MCF 10A (cell line): Measurements from ENCODE around the gene ATAD1. TPM values are rescaled to one million over a fixed set of nuclear protein-coding genes. Genes with fewer than 3 reads are reported as not detected.
A peak's percentile ranks its signal among the peaks of the same experiment; 100 is the strongest.

ENCODE experiments used
- BruUV-seq: library from RNA; stranded (reverse); fragments of 400-500 nt; replicated peaks from 2 replicates; lab custom pipeline; 2021; lab: Mats Ljungman, UMichigan
- CTCF ChIA-PET: fragments of 300-600 bp; sonication (Branson Sonifier 250); formaldehyde crosslinking; extraction: SDS; loops from one replicate; lab custom pipeline; 2021; ENCODE audit warnings: antibody characterized with exemption, inconsistent platforms; lab: Yijun Ruan, JAX
- POLR2A ChIA-PET: fragments of 300-600, 350-650 bp; sonication (Branson Sonifier 250); formaldehyde crosslinking; extraction: SDS; loops from one replicate; lab custom pipeline; 2020; ENCODE audit warnings: antibody characterized with exemption, inconsistent platforms; lab: Yijun Ruan, JAX
- DNase-seq: peaks from one replicate; pipeline ENCODE4 v3.0.0-alpha.2; 2018; ENCODE audit not compliant: unreplicated experiment
- H3K27ac Mint-ChIP-seq: one replicate; pipeline ENCODE4 v1.8.0; 2022; ENCODE audit warnings: mild to moderate bottlenecking, low read depth, mixed read lengths; ENCODE audit not compliant: unreplicated experiment
- H3K27me3 Mint-ChIP-seq: one replicate; pipeline ENCODE4 v1.8.0; 2022; ENCODE audit warnings: mixed read lengths; ENCODE audit not compliant: insufficient read depth, unreplicated experiment
- H3K36me3 Mint-ChIP-seq: one replicate; pipeline ENCODE4 v1.8.0; 2022; ENCODE audit warnings: mild to moderate bottlenecking, moderate library complexity, mixed read lengths; ENCODE audit not compliant: insufficient read depth, unreplicated experiment
- H3K4me1 Mint-ChIP-seq: one replicate; pipeline ENCODE4 v1.8.0; 2022; ENCODE audit warnings: mixed read lengths; ENCODE audit not compliant: insufficient read depth, unreplicated experiment
- H3K4me3 Mint-ChIP-seq: one replicate; pipeline ENCODE4 v1.8.0; 2022; ENCODE audit warnings: mild to moderate bottlenecking, moderate library complexity, mixed read lengths; ENCODE audit not compliant: unreplicated experiment
- H3K9me3 Mint-ChIP-seq: one replicate; pipeline ENCODE4 v1.8.0; 2022; ENCODE audit warnings: mixed read lengths; ENCODE audit not compliant: unreplicated experiment
- CTCF ChIP-seq: fragments of 200-600 bp; IDR thresholded peaks from one replicate; pipeline ENCODE4 v1.8.0; 2022; ENCODE audit warnings: antibody characterized with exemption, mild to moderate bottlenecking; ENCODE audit not compliant: unreplicated experiment
- intact Hi-C: fragments of 100-400 bp; cut with micrococcal nuclease; formaldehyde crosslinking; loops from 2 replicates; pipeline ENCODE4 v1.14.1; 2022
- total RNA-seq: library from RNA; stranded (reverse); gene quantifications from 2 replicates; pipeline ENCODE4 v1.2.3, GENCODE V29; 2022

ATAD1 gene
- total RNA-seq, 1 experiment from 2014 or later = 75.2 TPM

- Mint-ChIP-seq H3K4me3 (no peak overlapping the region), H3K4me1 (peaks cover 6% of the 10 kb centered on the region), H3K9me3 (no peaks in the 10 kb centered on the region), H3K27me3 (no peaks in the 10 kb centered on the region), H3K27ac (no peak overlapping the region), H3K36me3 (peaks cover 63% of the 10 kb centered on the region)
- TF ChIP-seq CTCF = no peak
- BruUV-seq = no TSS peak
- intact Hi-C loops = no loop called here
- POLR2A ChIA-PET = interaction anchor here (0.6 kb wide), 1 partner anchor 514 kb away, joined by 3 read pairs; no protein-coding TSS in a partner anchor
- DNase-seq = no peak
- CTCF ChIA-PET = interaction anchor here (1.4 kb wide), 1 partner anchor 10 kb away, joined by 4 read pairs; no protein-coding TSS in a partner anchor
Measured at GRCh38 chr10:87786421-87786820, 31.6 kb downstream of the ATAD1 start.

- H3K27me3 Mint-ChIP-seq = no peaks in the 10 kb centered on the region
- POLR2A ChIA-PET = interaction anchor here (0.6 to 1.0 kb wide), 2 partner anchors 20 to 75 kb away, joined by 3 read pairs; no protein-coding TSS in a partner anchor
- CTCF ChIA-PET = interaction anchor here (0.6 to 1.2 kb wide), 9 partner anchors 8 to 894 kb away, joined by 3 to 5 read pairs (median 3); no protein-coding TSS in a partner anchor
- no peaks in the 10 kb centered on the region for H3K9me3 Mint-ChIP-seq
- H3K4me1 Mint-ChIP-seq = peaks cover 6% of the 10 kb centered on the region
- BruUV-seq = no TSS peak
- peaks cover 54% of the 10 kb centered on the region for H3K36me3 Mint-ChIP-seq
- TF ChIP-seq CTCF = no peak
- H3K27ac Mint-ChIP-seq = peak overlapping the region; percentile 49
- peak; percentile 55 for DNase-seq
- intact Hi-C loops = no loop called here
- no peak overlapping the region for H3K4me3 Mint-ChIP-seq
Measured at GRCh38 chr10:87782721-87783120, 35.3 kb downstream of the ATAD1 start.

GRCh38 chr10:87781545-87781944 is 36.5 kb downstream of the ATAD1 start:
- Mint-ChIP-seq H3K4me3 (no peak overlapping the region), H3K27me3 (no peaks in the 10 kb centered on the region), H3K27ac (no peak overlapping the region), H3K36me3 (peaks cover 52% of the 10 kb centered on the region), H3K4me1 (peaks cover 6% of the 10 kb centered on the region), H3K9me3 (no peaks in the 10 kb centered on the region)
- no peak for TF ChIP-seq CTCF
- CTCF ChIA-PET = no interaction called here
- no TSS peak for BruUV-seq
- POLR2A ChIA-PET = interaction anchor here (0.8 kb wide), 1 partner anchor 189 kb away, joined by 4 read pairs; no protein-coding TSS in a partner anchor
- no peak for DNase-seq
- intact Hi-C loops = no loop called here

GRCh38 chr10:87776328-87776727 is 41.7 kb downstream of the ATAD1 start:
- CTCF ChIA-PET = interaction anchor here (0.6 kb wide), 1 partner anchor 356 kb away, joined by 4 read pairs; no protein-coding TSS in a partner anchor
- Mint-ChIP-seq H3K9me3 (no peaks in the 10 kb centered on the region), H3K4me1 (peaks cover 11% of the 10 kb centered on the region), H3K36me3 (peaks cover 57% of the 10 kb centered on the region), H3K4me3 (no peak overlapping the region), H3K27ac (peak overlapping the region; percentile 40), H3K27me3 (no peaks in the 10 kb centered on the region)
- no peak for TF ChIP-seq CTCF
- intact Hi-C loops = no loop called here
- POLR2A ChIA-PET = interaction anchor here (0.6 to 1.8 kb wide), 5 partner anchors 13 to 725 kb away, joined by 3 to 5 read pairs (median 4); partner anchors contain the start of gene ATAD1
- DNase-seq = no peak
- BruUV-seq = no TSS peak
